ENCODE results near the gene ATP10A.

The ATP10A gene

DNA sequence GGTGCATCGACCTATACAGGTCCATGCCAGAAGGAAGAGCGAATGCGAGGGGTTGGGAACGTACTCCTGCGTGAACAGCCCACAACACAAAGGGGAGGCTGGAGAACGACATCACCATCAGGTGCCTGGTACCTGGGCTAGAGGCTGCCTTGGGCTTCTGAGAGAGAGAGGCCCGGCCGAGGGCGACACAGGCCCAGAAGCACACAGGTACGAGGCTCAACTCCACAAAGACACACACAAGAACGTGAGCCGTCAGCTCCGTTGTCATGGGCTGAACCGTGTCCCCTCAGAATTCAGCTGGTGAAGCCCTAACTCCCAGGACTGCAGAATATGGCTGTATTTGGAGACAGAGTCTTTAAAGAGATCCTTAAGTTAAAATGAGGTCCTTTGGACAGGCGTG lies 134.3 kb downstream of the ATP10A start:
- Mint-ChIP-seq H3K27ac (no peak overlapping the region), H3K9me3 (no peaks in the 10 kb centered on the region), H3K4me1 (ENCODE audit: low read depth) (no peaks in the 10 kb centered on the region), H3K27me3 (ENCODE audit: low read depth) (no peaks in the 10 kb centered on the region), H3K36me3 (ENCODE audit: low read depth) (peaks cover 19% of the 10 kb centered on the region), H3K4me3 (no peak overlapping the region)
- no peak for DNase-seq (ENCODE audit: low spot score)

DNA sequence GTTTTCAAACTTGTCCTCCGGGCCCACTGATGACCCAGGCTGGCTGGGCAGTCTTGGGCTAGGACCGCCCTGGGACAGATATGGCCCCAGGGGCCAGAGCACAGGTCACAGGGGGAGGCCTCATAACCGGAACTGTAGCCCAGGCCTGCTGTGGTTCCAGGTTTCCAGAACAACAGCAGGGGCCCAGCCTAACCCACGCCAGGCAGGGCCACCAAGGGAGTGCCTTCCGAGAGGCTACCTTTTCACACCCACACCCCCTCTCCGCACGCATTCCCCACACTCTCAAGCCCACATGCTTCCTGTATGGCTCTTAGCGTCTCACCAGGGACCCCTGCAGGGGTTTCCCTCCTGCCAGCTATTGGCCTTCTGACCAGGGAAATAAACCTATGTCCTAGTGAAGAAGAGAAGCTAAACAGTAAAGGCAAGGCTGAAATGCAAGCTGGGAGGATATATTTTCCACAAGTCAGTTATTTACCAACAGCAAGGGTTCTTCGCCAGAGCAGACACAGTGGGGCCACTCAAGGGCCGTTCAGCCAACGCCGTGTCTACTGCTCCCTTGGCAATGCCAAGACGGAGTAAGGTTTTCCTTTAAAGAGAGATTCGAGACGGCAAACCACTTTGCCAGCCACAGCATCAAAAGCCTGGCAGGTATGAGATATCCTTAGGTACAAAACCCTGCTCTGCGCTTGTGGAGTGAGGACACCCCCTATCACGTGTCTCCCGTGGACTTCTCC lies 135.1 kb downstream of the ATP10A start:
- Mint-ChIP-seq H3K27me3 (ENCODE audit: low read depth) (no peaks in the 10 kb centered on the region), H3K9me3 (no peaks in the 10 kb centered on the region), H3K4me3 (no peak overlapping the region), H3K4me1 (ENCODE audit: low read depth) (no peaks in the 10 kb centered on the region), H3K27ac (no peak overlapping the region), H3K36me3 (ENCODE audit: low read depth) (peaks cover 18% of the 10 kb centered on the region)
- no peak for DNase-seq (ENCODE audit: low spot score)

GRCh38 chr15:25727116-25727515 lies 136.0 kb downstream of the ATP10A start:
- DNase-seq (ENCODE audit: low spot score), result no peak
- H3K4me3 Mint-ChIP-seq, result no peak overlapping the region
- H3K27ac Mint-ChIP-seq, result no peak overlapping the region
- peaks cover 27% of the 10 kb centered on the region for H3K36me3 Mint-ChIP-seq (ENCODE audit: low read depth)
- no peaks in the 10 kb centered on the region for H3K9me3 Mint-ChIP-seq
- no peaks in the 10 kb centered on the region for H3K27me3 Mint-ChIP-seq (ENCODE audit: low read depth)
- H3K4me1 Mint-ChIP-seq (ENCODE audit: low read depth), result no peaks in the 10 kb centered on the region

DNA sequence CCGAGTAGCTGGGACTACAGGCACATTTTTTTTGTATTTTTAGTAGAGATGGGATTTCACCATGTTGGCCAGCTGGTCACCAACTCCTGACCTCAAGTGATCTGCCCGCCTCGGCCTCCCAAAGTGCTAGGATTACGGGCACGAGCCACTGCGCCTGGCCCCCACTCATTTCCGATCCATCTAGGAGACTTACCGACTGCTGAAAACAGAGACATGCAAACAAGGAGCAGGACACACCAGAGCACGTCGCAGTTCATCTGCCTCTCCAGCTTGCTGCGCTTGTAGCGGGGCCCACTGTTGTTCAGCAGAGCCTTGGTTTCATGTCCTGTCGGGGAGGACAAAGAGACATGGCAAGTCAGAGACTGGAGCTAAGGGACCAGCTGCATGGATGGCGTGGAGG lies 137.4 kb downstream of the ATP10A start:
- peaks cover 38% of the 10 kb centered on the region for H3K36me3 Mint-ChIP-seq (ENCODE audit: low read depth)
- no peak for DNase-seq (ENCODE audit: low spot score)

GRCh38 chr15:25724899-25725298 lies 138.2 kb downstream of the ATP10A start:
- Mint-ChIP-seq H3K4me1 (ENCODE audit: low read depth) (no peaks in the 10 kb centered on the region), H3K27me3 (ENCODE audit: low read depth) (no peaks in the 10 kb centered on the region), H3K4me3 (no peak overlapping the region), H3K9me3 (no peaks in the 10 kb centered on the region), H3K27ac (no peak overlapping the region), H3K36me3 (ENCODE audit: low read depth) (peaks cover 42% of the 10 kb centered on the region)
- no peak for DNase-seq (ENCODE audit: low spot score)

More for the DNA sequence above, 137.4 kb downstream of the ATP10A start:
- H3K9me3 Mint-ChIP-seq, result no peaks in the 10 kb centered on the region
- no peaks in the 10 kb centered on the region for H3K27me3 Mint-ChIP-seq (ENCODE audit: low read depth)
- H3K4me3 Mint-ChIP-seq, result no peak overlapping the region
- H3K4me1 Mint-ChIP-seq (ENCODE audit: low read depth), result no peaks in the 10 kb centered on the region
- H3K27ac Mint-ChIP-seq, result no peak overlapping the region

- Mint-ChIP-seq H3K4me3 (no peak overlapping the region), H3K27me3 (ENCODE audit: low read depth) (no peaks in the 10 kb centered on the region), H3K4me1 (ENCODE audit: low read depth) (no peaks in the 10 kb centered on the region), H3K36me3 (ENCODE audit: low read depth) (peaks cover 46% of the 10 kb centered on the region), H3K27ac (no peak overlapping the region), H3K9me3 (no peaks in the 10 kb centered on the region)
- no peak for DNase-seq (ENCODE audit: low spot score)
Observed at GRCh38 chr15:25721605-25721955, 141.5 kb downstream of the ATP10A start.

DNA sequence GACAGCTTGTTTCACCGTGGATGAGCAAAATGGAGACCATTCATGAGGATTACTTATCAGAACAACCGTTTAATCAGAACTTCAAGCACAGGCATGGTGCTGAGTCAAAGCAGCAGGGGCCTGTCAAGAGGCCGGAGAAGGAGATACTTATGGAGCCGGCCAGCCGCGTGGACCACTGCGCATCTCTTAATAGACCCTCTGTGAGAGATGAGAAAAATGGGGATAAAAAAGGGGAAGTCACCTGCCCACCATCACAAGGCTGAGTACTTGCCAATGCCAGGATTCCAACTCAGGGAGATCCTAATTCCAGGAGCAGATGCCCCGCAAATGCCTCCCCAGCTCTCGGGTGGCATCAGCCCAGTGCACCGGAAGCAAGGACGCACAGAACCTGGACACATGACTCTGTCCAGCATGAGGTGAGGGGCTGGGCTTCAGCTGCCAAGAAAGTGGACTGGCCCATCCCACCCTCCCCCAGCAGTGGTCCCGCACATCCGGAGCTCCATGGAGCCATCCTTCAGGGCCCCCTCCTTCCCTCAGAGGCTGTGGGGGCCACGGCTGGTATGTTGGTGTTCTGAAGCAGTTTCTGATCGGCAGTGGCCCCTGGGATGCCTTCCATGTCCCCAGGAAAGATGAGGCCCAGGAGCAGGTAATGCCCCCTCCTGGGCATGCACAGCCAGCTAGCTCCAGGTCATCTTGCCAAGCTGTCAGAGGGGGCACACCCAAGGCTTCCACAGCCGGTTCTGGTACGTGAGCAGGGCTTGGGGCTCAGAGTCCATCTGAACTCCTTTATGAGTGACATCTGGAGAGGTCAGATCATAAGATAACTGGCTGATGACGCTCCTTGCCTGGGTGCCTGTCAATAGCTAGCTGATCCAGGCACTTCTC lies 143.8 kb downstream of the ATP10A start:
- no peaks in the 10 kb centered on the region for H3K9me3 Mint-ChIP-seq
- peaks cover 38% of the 10 kb centered on the region for H3K36me3 Mint-ChIP-seq (ENCODE audit: low read depth)
- no peak for DNase-seq (ENCODE audit: low spot score)
- no peaks in the 10 kb centered on the region for H3K4me1 Mint-ChIP-seq (ENCODE audit: low read depth)
- H3K4me3 Mint-ChIP-seq, result no peak overlapping the region
- no peak overlapping the region for H3K27ac Mint-ChIP-seq
- no peaks in the 10 kb centered on the region for H3K27me3 Mint-ChIP-seq (ENCODE audit: low read depth)

- no peak overlapping the region for H3K4me3 Mint-ChIP-seq
- H3K36me3 Mint-ChIP-seq (ENCODE audit: low read depth), result peaks cover 37% of the 10 kb centered on the region
- DNase-seq (ENCODE audit: low spot score), result no peak
- no peak overlapping the region for H3K27ac Mint-ChIP-seq
- no peaks in the 10 kb centered on the region for H3K4me1 Mint-ChIP-seq (ENCODE audit: low read depth)
- H3K9me3 Mint-ChIP-seq, result no peaks in the 10 kb centered on the region
- H3K27me3 Mint-ChIP-seq (ENCODE audit: low read depth), result no peaks in the 10 kb centered on the region
Observed at GRCh38 chr15:25718597-25718996, 144.5 kb downstream of the ATP10A start.

GRCh38 chr15:25718169-25718536 lies 145.0 kb downstream of the ATP10A start:
- Mint-ChIP-seq H3K4me1 (ENCODE audit: low read depth) (no peaks in the 10 kb centered on the region), H3K9me3 (no peaks in the 10 kb centered on the region), H3K27ac (no peak overlapping the region), H3K36me3 (ENCODE audit: low read depth) (peaks cover 36% of the 10 kb centered on the region), H3K4me3 (no peak overlapping the region), H3K27me3 (ENCODE audit: low read depth) (no peaks in the 10 kb centered on the region)
- no peak for DNase-seq (ENCODE audit: low spot score)

DNA sequence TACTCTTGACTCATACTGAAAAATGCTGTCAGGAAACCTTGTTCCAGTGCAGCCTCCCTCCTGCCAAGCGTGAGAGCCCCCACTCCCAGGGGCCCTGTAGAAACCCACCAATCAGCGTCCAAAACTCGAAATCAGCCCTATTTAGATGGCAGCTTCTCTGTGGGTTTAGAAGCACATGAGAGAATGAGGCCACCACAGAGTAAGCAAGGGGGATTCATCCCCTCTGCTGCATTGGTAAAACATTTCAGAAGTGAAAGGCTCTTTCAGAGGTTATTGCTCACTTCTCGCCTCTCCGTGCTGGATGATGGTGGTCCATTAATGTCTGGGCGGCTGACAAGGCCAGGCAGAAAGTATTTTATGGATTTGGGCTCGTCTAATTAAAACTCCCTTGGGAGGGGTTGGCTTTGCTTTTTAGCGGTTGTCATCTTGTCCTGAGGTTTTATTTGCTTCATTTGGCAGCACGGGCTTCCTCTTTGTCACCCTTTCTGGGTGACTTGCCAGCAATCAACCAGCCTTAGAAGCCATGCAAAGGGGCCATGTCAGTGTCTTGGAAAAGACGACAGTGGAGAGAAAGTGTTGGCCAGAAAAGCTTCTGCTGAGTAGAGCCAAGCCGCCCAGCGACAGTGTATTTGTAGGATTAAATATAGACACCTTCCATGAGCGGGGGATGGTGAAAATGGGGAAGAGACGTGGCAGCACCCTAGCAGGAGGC lies 145.5 kb downstream of the ATP10A start:
- no peaks in the 10 kb centered on the region for H3K27me3 Mint-ChIP-seq (ENCODE audit: low read depth)
- H3K4me3 Mint-ChIP-seq, result no peak overlapping the region
- no peaks in the 10 kb centered on the region for H3K9me3 Mint-ChIP-seq
- H3K27ac Mint-ChIP-seq, result no peak overlapping the region
- H3K4me1 Mint-ChIP-seq (ENCODE audit: low read depth), result no peaks in the 10 kb centered on the region
- peaks cover 31% of the 10 kb centered on the region for H3K36me3 Mint-ChIP-seq (ENCODE audit: low read depth)
- no peak for DNase-seq (ENCODE audit: low spot score)

GRCh38 chr15:25717127-25717456 lies 146.0 kb downstream of the ATP10A start:
- H3K27ac Mint-ChIP-seq, result no peak overlapping the region
- no peaks in the 10 kb centered on the region for H3K4me1 Mint-ChIP-seq (ENCODE audit: low read depth)
- H3K27me3 Mint-ChIP-seq (ENCODE audit: low read depth), result no peaks in the 10 kb centered on the region
- no peak for DNase-seq (ENCODE audit: low spot score)
- no peaks in the 10 kb centered on the region for H3K9me3 Mint-ChIP-seq
- no peak overlapping the region for H3K4me3 Mint-ChIP-seq
- peaks cover 31% of the 10 kb centered on the region for H3K36me3 Mint-ChIP-seq (ENCODE audit: low read depth)

- no peaks in the 10 kb centered on the region for H3K4me1 Mint-ChIP-seq (ENCODE audit: low read depth)
- peaks cover 30% of the 10 kb centered on the region for H3K36me3 Mint-ChIP-seq (ENCODE audit: low read depth)
- no peak overlapping the region for H3K4me3 Mint-ChIP-seq
- H3K9me3 Mint-ChIP-seq, result no peaks in the 10 kb centered on the region
- H3K27me3 Mint-ChIP-seq (ENCODE audit: low read depth), result no peaks in the 10 kb centered on the region
- H3K27ac Mint-ChIP-seq, result no peak overlapping the region
- no peak for DNase-seq (ENCODE audit: low spot score)
Observed at GRCh38 chr15:25716414-25717126, 146.6 kb downstream of the ATP10A start.

DNA sequence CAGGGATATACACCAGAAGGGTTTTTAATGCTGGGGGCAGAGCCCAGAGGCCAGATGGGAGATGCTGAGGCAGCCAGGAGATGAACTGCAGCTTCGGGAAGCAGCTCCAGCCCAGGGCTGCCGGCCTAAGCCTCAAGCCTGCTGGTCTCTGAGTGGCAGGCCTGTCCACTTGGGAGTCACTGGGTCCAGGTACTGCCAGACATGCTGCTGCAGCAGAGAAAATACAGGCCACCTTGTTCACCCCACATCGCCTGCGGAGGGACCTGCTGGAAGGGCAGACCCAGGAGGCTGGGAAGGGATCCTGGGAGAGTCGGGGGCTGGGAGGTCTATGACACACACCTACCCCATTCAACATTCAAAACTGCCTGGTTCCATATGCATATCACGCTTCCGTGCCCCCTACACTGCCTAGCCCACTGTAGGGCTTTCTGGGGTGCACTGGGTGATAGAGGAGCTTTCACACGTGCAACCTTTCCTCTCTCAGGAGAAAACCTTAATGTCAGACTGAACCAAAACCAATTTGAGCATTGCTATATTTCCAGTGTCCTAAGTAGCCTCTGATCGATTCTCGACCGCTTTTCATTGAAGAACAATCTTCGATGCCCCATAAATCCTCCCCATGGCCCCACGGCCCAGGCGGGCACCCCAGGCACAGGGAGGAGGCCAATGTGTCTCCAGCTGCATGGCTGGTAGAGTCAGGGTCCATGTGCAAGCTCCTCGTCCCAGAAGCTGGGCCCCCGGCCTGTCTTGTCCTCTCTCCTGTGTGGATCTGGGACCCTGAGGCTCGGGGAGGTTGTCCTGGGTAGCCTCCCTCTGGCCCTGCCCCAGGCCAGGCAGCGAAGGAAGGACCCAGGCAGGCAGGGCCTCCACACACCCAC lies 147.4 kb downstream of the ATP10A start:
- H3K27me3 Mint-ChIP-seq (ENCODE audit: low read depth), result no peaks in the 10 kb centered on the region
- H3K36me3 Mint-ChIP-seq (ENCODE audit: low read depth), result peaks cover 27% of the 10 kb centered on the region
- H3K4me3 Mint-ChIP-seq, result no peak overlapping the region
- H3K4me1 Mint-ChIP-seq (ENCODE audit: low read depth), result no peaks in the 10 kb centered on the region
- no peak for DNase-seq (ENCODE audit: low spot score)
- H3K27ac Mint-ChIP-seq, result no peak overlapping the region
- H3K9me3 Mint-ChIP-seq, result no peaks in the 10 kb centered on the region

All from T-helper 2 cell treated with Interferon-gamma antibody and Interleukin-4, amounts not matched to agents 5 μg/mL and 100 μg/mL, for 36 hours (primary cell).